Hepatocyte (in vitro differentiated cells): ENCODE measurements around the gene SND1. TPM values are rescaled to one million over a fixed set of nuclear protein-coding genes. Genes with fewer than 3 reads are reported as not detected.

Experiments
- DNase-seq: peaks from one replicate; pipeline ENCODE4 v3.0.0-alpha.2; 2016; ENCODE audit warnings: low spot score
- H2AFZ ChIP-seq: fragments of 200-600 bp; sonication (generic); 2 replicates; pipeline ENCODE4 v1.6.0; 2016; ENCODE audit warnings: antibody characterized with exemption, mild to moderate bottlenecking
- H3K27ac ChIP-seq: fragments of 200-600 bp; sonication (generic); 2 replicates; pipeline ENCODE4 v1.5.1; 2016; ENCODE audit warnings: mild to moderate bottlenecking
- H3K27me3 ChIP-seq: fragments of 200-600 bp; sonication (generic); 2 replicates; pipeline ENCODE4 v1.6.1; 2016
- H3K36me3 ChIP-seq: fragments of 200-600 bp; sonication (generic); replicated peaks from 2 replicates; pipeline ENCODE4 v1.5.1; 2016; ENCODE audit warnings: low read depth; ENCODE audit not compliant: insufficient read depth
- H3K4me1 ChIP-seq: fragments of 200-600 bp; sonication (generic); 2 replicates; pipeline ENCODE4 v1.5.1; 2016; ENCODE audit warnings: mild to moderate bottlenecking, moderate library complexity; ENCODE audit not compliant: insufficient read depth
- H3K4me2 ChIP-seq: fragments of 200-600 bp; sonication (generic); 2 replicates; pipeline ENCODE4 v1.6.0; 2016
- H3K4me3 ChIP-seq: fragments of 200-600 bp; sonication (generic); 2 replicates; pipeline ENCODE4 v1.5.1; 2016; ENCODE audit warnings: mild to moderate bottlenecking
- H3K79me2 ChIP-seq: fragments of 200-600 bp; sonication (generic); 2 replicates; pipeline ENCODE4 v1.6.0; 2017; ENCODE audit warnings: mild to moderate bottlenecking
- H3K9me2 ChIP-seq: fragments of 200-600 bp; sonication (generic); replicated peaks from 2 replicates; pipeline ENCODE4 v1.6.0; 2017; ENCODE audit warnings: mild to moderate bottlenecking; ENCODE audit not compliant: insufficient read depth
- H3K9me3 ChIP-seq: fragments of 200-600 bp; sonication (generic); 2 replicates; pipeline ENCODE4 v1.5.1; 2016; ENCODE audit warnings: low read depth, mild to moderate bottlenecking
- H4K20me1 ChIP-seq: fragments of 200-600 bp; sonication (generic); 2 replicates; pipeline ENCODE4 v1.6.0; 2016; ENCODE audit warnings: mild to moderate bottlenecking; ENCODE audit not compliant: insufficient read depth, poor library complexity, severe bottlenecking
- EZH2 ChIP-seq: fragments of 200-600 bp; sonication (generic); IDR thresholded peaks from 2 replicates; pipeline ENCODE4 v1.6.1; 2016; ENCODE audit warnings: antibody characterized with exemption, mild to moderate bottlenecking, borderline replicate concordance
- EZH2phosphoT487 ChIP-seq: fragments of 200-600 bp; sonication (generic); IDR thresholded peaks from one replicate; pipeline ENCODE4 v1.6.1; 2018; ENCODE audit warnings: antibody characterized with exemption, mild to moderate bottlenecking, low read depth, moderate library complexity; ENCODE audit not compliant: unreplicated experiment, severe bottlenecking
- WGBS: methylation state at CpG from one replicate; pipeline ENCODE4 v1.1.6; 2016; ENCODE audit warnings: low lambda C conversion rate; ENCODE audit errors: missing lambda C conversion rate; 5-methylcytosine and 5-hydroxymethylcytosine counted together
- polyA plus RNA-seq: library from polyadenylated mRNA; unstranded; fragments of >200 nt; fragmentation: Nextera tagmentation; extraction: Ambion mirVana; gene quantifications from 2 replicates; pipeline ENCODE4 v1.2.1, GENCODE V29; 2016
- total RNA-seq: library from RNA; depleted of rRNA; stranded (reverse); fragments of >200 nt; gene quantifications from 2 replicates; pipeline ENCODE4 v1.2.3, GENCODE V29; 2014
- TF ChIP-seq, protein P1 (sequence below): fragments of 200-600 bp; sonication (generic); IDR thresholded peaks from 2 replicates; pipeline ENCODE4 v1.5.1; 2016; ENCODE audit warnings: antibody characterized with exemption, mild to moderate bottlenecking; ENCODE audit not compliant: poor library complexity

The SND1 gene
- total and polyA plus RNA-seq, 2 experiments from 2014 or later: 141 to 200 TPM

DNA sequence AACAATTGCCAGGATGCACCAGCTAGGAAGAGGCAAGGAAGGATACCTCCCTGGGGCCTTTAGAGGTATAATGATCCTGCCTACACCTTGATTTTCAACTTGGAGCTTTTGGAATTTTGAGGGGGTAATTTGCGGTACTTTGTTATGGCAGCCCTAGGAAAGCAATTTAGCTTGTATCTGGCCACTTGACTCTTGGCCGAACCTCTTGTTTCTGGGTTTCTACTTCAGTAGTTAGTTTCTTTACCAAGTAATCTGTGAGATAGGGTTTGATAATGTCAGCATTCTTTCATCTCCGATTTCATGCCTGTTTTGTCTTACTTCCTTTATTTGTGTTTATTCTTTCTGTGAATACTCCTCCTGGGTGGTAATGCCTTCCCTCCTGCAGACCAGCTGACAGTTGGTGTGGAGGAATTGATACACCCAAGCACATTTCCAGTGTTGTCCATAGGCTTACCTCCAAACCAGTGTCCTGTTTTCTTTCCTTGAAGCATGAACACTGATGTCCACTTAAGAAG, 163.7 kb downstream of the SND1 start:
- Histone ChIP-seq H2AFZ (no peak overlapping the region), H3K79me2 (peaks cover 90% of the 10 kb centered on the region), H3K27ac (peak overlapping the region; percentile 17), H3K4me3 (no peak overlapping the region), H3K27me3 (no peaks in the 10 kb centered on the region), H4K20me1 (peaks cover 49% of the 10 kb centered on the region), H3K4me2 (peak overlapping the region; percentile 52), H3K9me3 (no peaks in the 10 kb centered on the region), H3K4me1 (peaks cover 24% of the 10 kb centered on the region), H3K9me2 (no peaks in the 10 kb centered on the region), H3K36me3 (no peaks in the 10 kb centered on the region)
- 69% methylated on average over 3 of the region's 3 CpGs for WGBS
- no peak for DNase-seq
- TF ChIP-seq EZH2phosphoT487 (no peak), EZH2 (no peak)
- TF ChIP-seq, protein P1, sequence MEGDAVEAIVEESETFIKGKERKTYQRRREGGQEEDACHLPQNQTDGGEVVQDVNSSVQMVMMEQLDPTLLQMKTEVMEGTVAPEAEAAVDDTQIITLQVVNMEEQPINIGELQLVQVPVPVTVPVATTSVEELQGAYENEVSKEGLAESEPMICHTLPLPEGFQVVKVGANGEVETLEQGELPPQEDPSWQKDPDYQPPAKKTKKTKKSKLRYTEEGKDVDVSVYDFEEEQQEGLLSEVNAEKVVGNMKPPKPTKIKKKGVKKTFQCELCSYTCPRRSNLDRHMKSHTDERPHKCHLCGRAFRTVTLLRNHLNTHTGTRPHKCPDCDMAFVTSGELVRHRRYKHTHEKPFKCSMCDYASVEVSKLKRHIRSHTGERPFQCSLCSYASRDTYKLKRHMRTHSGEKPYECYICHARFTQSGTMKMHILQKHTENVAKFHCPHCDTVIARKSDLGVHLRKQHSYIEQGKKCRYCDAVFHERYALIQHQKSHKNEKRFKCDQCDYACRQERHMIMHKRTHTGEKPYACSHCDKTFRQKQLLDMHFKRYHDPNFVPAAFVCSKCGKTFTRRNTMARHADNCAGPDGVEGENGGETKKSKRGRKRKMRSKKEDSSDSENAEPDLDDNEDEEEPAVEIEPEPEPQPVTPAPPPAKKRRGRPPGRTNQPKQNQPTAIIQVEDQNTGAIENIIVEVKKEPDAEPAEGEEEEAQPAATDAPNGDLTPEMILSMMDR: no peak

DNA sequence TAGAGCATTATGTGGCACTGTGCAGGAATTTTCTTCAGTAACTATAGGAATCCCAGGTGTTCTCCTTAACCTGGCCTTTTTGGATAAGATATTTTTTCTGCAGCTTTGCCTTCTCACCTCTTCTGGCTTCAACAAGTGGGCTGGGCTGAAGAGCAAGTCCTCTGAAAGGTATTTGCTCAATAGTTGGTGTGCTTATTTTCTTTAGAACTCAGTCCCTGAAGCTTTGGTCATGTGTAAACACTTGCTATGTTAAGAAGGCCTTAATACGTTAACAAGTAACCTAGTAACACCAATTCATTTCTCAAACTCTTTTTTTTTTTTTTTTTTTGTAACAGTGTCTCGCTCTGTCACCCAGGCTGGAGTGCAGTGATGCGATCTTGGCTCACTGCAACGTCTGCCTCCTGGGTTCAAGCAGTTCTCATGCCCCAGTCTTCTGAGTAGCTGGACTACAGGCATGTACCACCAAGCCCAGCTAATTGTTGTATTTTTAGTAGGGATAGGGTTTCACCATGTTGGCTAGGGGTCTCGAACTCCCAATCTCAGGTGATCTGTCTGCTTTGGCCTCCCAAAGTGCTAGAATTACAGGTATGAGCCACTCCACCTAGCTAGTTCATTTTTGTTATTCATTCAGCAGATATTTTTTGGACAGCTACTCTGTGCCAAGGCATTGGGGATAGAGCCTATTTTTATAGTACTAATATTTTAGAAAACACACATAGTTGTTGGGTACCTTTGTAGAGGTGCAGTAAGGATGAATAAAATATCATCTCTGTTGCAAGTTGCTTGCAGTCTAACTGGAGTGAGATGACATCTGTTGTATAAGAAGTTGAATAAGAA, 164.6 kb downstream of the SND1 start:
- peak; percentile 24 for DNase-seq
- Histone ChIP-seq H3K4me1 (peaks cover 32% of the 10 kb centered on the region), H3K36me3 (no peaks in the 10 kb centered on the region), H2AFZ (no peak overlapping the region), H3K9me3 (no peaks in the 10 kb centered on the region), H3K79me2 (peaks cover 89% of the 10 kb centered on the region), H3K4me2 (peak overlapping the region; percentile 52), H3K27ac (peak overlapping the region; percentile 17), H3K27me3 (no peaks in the 10 kb centered on the region), H4K20me1 (peaks cover 46% of the 10 kb centered on the region), H3K4me3 (no peak overlapping the region), H3K9me2 (no peaks in the 10 kb centered on the region)
- TF ChIP-seq, protein P1: no peak
- TF ChIP-seq EZH2phosphoT487: no peak
- TF ChIP-seq EZH2: no peak
- WGBS: 81% methylated on average over 5 of the region's 5 CpGs

DNA sequence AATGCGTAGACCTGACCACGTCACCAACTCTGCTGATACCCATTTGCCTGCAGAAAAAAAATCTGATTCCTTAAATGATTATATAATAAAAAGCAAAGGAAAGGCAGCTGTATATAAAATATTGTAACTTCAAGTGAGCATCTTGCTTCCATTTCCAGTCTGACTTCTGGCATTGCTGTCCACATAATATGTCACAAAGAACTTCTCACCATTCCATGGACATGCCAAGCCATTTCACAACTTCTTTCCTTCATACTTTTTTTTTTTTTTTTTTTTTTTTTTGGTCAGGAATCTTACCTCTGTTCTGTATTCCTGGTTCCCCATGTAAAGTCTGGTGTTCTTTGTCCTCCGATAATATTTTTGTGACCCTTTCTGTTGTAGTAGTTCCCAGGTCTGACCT, 165.5 kb downstream of the SND1 start:
- Histone ChIP-seq H4K20me1 (peaks cover 40% of the 10 kb centered on the region), H3K36me3 (no peaks in the 10 kb centered on the region), H3K9me2 (no peaks in the 10 kb centered on the region), H3K9me3 (no peaks in the 10 kb centered on the region), H3K4me1 (peaks cover 24% of the 10 kb centered on the region), H3K27me3 (no peaks in the 10 kb centered on the region), H2AFZ (no peak overlapping the region), H3K79me2 (peaks cover 89% of the 10 kb centered on the region), H3K27ac (no peak overlapping the region), H3K4me2 (no peak overlapping the region), H3K4me3 (no peak overlapping the region)
- WGBS: 97% methylated on average over 3 of the region's 3 CpGs
- DNase-seq: no peak
- TF ChIP-seq EZH2phosphoT487: no peak
- no peak for TF ChIP-seq EZH2
- TF ChIP-seq, protein P1: no peak
